ENCODE results near the gene SLC24A5. TPM values are rescaled to one million over a fixed set of nuclear protein-coding genes. Genes with fewer than 3 reads are reported as not detected.

The SLC24A5 gene
- total RNA-seq, 1 experiment from 2014 or later: not detected

GRCh38 chr15:48177766-48178647, 57.2 kb downstream of the SLC24A5 start, which contains the start of gene MYEF2 (continued):
- TF ChIP-seq, protein P1, sequence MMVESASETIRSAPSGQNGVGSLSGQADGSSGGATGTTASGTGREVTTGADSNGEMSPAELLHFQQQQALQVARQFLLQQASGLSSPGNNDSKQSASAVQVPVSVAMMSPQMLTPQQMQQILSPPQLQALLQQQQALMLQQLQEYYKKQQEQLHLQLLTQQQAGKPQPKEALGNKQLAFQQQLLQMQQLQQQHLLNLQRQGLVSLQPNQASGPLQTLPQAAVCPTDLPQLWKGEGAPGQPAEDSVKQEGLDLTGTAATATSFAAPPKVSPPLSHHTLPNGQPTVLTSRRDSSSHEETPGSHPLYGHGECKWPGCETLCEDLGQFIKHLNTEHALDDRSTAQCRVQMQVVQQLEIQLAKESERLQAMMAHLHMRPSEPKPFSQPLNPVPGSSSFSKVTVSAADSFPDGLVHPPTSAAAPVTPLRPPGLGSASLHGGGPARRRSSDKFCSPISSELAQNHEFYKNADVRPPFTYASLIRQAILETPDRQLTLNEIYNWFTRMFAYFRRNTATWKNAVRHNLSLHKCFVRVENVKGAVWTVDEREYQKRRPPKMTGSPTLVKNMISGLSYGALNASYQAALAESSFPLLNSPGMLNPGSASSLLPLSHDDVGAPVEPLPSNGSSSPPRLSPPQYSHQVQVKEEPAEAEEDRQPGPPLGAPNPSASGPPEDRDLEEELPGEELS (CRISPR knock-in tag; IDR thresholded peaks at IDR 0.05): peak; percentile 81
- peak; percentile 8; the same call in 1 of the 2 replicates for TF ChIP-seq ZNF219 (CRISPR knock-in tag; IDR thresholded peaks at IDR 0.05; ENCODE audit: borderline replicate concordance)
- 0 out of 2 replicates have a peak, but pooled peaks have one; percentile 51 for TF ChIP-seq CREB1 (CRISPR knock-in tag; IDR thresholded peaks at IDR 0.05)
- TF ChIP-seq, protein P2, sequence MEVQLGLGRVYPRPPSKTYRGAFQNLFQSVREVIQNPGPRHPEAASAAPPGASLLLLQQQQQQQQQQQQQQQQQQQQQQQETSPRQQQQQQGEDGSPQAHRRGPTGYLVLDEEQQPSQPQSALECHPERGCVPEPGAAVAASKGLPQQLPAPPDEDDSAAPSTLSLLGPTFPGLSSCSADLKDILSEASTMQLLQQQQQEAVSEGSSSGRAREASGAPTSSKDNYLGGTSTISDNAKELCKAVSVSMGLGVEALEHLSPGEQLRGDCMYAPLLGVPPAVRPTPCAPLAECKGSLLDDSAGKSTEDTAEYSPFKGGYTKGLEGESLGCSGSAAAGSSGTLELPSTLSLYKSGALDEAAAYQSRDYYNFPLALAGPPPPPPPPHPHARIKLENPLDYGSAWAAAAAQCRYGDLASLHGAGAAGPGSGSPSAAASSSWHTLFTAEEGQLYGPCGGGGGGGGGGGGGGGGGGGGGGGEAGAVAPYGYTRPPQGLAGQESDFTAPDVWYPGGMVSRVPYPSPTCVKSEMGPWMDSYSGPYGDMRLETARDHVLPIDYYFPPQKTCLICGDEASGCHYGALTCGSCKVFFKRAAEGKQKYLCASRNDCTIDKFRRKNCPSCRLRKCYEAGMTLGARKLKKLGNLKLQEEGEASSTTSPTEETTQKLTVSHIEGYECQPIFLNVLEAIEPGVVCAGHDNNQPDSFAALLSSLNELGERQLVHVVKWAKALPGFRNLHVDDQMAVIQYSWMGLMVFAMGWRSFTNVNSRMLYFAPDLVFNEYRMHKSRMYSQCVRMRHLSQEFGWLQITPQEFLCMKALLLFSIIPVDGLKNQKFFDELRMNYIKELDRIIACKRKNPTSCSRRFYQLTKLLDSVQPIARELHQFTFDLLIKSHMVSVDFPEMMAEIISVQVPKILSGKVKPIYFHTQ (CRISPR knock-in tag; IDR thresholded peaks at IDR 0.05): no peak
- TF ChIP-seq, protein P3, sequence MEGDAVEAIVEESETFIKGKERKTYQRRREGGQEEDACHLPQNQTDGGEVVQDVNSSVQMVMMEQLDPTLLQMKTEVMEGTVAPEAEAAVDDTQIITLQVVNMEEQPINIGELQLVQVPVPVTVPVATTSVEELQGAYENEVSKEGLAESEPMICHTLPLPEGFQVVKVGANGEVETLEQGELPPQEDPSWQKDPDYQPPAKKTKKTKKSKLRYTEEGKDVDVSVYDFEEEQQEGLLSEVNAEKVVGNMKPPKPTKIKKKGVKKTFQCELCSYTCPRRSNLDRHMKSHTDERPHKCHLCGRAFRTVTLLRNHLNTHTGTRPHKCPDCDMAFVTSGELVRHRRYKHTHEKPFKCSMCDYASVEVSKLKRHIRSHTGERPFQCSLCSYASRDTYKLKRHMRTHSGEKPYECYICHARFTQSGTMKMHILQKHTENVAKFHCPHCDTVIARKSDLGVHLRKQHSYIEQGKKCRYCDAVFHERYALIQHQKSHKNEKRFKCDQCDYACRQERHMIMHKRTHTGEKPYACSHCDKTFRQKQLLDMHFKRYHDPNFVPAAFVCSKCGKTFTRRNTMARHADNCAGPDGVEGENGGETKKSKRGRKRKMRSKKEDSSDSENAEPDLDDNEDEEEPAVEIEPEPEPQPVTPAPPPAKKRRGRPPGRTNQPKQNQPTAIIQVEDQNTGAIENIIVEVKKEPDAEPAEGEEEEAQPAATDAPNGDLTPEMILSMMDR (IDR thresholded peaks at IDR 0.05): no peak
- peak; percentile 78; the same call in 1 of the 2 replicates for TF ChIP-seq FOXP1 (CRISPR knock-in tag; IDR thresholded peaks at IDR 0.05; ENCODE audit: borderline replicate concordance)
- TF ChIP-seq, protein P4, sequence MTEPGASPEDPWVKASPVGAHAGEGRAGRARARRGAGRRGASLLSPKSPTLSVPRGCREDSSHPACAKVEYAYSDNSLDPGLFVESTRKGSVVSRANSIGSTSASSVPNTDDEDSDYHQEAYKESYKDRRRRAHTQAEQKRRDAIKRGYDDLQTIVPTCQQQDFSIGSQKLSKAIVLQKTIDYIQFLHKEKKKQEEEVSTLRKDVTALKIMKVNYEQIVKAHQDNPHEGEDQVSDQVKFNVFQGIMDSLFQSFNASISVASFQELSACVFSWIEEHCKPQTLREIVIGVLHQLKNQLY (CRISPR knock-in tag; IDR thresholded peaks at IDR 0.05): no peak

GRCh38 chr15:48178648-48178931, 57.8 kb downstream of the SLC24A5 start:
- POLR2A ChIA-PET: interaction anchor here (0.8 kb wide), 1 partner anchor 12 kb away, joined by 4 read pairs; no protein-coding TSS in a partner anchor
- ATAC-seq: no peak
- no peak for DNase-seq (ENCODE audit: low spot score)
- no peak for TF ChIP-seq ZMAT4 (CRISPR knock-in tag; IDR thresholded peaks at IDR 0.05)
- no peak for TF ChIP-seq TP53 (CRISPR knock-in tag; IDR thresholded peaks at IDR 0.05)
- TF ChIP-seq ZNF317 (CRISPR knock-in tag; IDR thresholded peaks at IDR 0.05; ENCODE audit: borderline replicate concordance, low read depth): no peak
- Mint-ChIP-seq H3K4me1 (peaks cover 56% of the 10 kb centered on the region), H3K9me3 (no peaks in the 10 kb centered on the region), H3K27ac (no peak overlapping the region), H3K27me3 (ENCODE audit: low read depth) (no peaks in the 10 kb centered on the region), H3K4me3 (peak overlapping the region; percentile 63), H3K36me3 (no peaks in the 10 kb centered on the region)
- CTCF ChIA-PET: interaction anchor here (0.8 to 1.4 kb wide), 6 partner anchors 9 to 158 kb away, joined by 3 to 4 read pairs (median 3); no protein-coding TSS in a partner anchor

DNA sequence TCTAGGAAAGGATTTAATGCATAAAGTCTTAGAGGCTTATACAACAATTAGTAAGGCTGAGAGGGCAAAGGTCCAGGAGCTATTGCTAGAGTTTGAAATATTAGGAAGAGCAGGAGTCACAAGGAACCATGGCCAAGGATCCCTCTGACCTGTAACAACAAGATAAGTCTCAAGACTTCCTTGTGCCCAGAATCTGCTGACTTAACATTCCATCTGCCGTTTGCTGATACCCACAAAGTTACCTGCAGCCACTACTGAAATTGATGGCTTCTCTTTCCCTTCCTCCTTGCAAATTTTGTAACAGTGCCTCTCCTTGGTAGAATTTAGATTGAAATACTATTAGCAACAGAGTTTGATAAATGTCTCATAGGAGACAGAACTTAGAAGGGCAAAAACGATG, 62.0 kb downstream of the SLC24A5 start:
- no peak for ATAC-seq
- POLR2A ChIA-PET: no interaction called here
- CTCF ChIA-PET: no interaction called here
- TF ChIP-seq PRDM15 (CRISPR knock-in tag; IDR thresholded peaks at IDR 0.05): no peak
- no peak for TF ChIP-seq E2F1 (CRISPR knock-in tag; IDR thresholded peaks at IDR 0.05)
- no peak for TF ChIP-seq ZBTB21 (CRISPR knock-in tag; IDR thresholded peaks at IDR 0.05; ENCODE audit: borderline replicate concordance)
- TF ChIP-seq CDX4 (CRISPR knock-in tag; IDR thresholded peaks at IDR 0.05; ENCODE audit: borderline replicate concordance): no peak
- no peak for TF ChIP-seq PREB (CRISPR knock-in tag; IDR thresholded peaks at IDR 0.05; ENCODE audit: borderline replicate concordance)

More for the DNA sequence above, 62.0 kb downstream of the SLC24A5 start:
- Mint-ChIP-seq H3K9me3 (peaks cover 10% of the 10 kb centered on the region; the same call in 1 of the 2 replicates), H3K27me3 (ENCODE audit: low read depth) (no peaks in the 10 kb centered on the region), H3K4me3 (no peak overlapping the region), H3K4me1 (peaks cover 21% of the 10 kb centered on the region), H3K27ac (no peak overlapping the region), H3K36me3 (no peaks in the 10 kb centered on the region)
- no peak for DNase-seq (ENCODE audit: low spot score)

All from WTC11 (cell line).